ENCODE data around the gene MYO5B.

- no peak for TF ChIP-seq CTCF (conservative IDR thresholded peaks at IDR 0.05)
- no peak for TF ChIP-seq ZFX (IDR thresholded peaks at IDR 0.05)
Observed at GRCh38 chr18:50033004-50033403, 161.9 kb downstream of the MYO5B start.
